C4-2B (cell line): ENCODE results near the gene CACNB4.
"Not testable (repeated sequence)": the region's sequence is repeated elsewhere in the genome, so short reads cannot be mapped to it uniquely, and the experiment has no call there.

ENCODE experiments used
- H3K27ac ChIP-seq: fragments of 450-650 bp; 2 replicates; pipeline ENCODE4 v1.5.1; 2017
- CTCF ChIP-seq: fragments of 450-650 bp; conservative IDR thresholded peaks from 2 replicates; pipeline ENCODE4 v1.5.1; 2017; ENCODE audit warnings: mild to moderate bottlenecking
- ZFX ChIP-seq: fragments of 450-650 bp; IDR thresholded peaks from 2 replicates; pipeline ENCODE4 v1.6.1; 2017

CACNB4 gene

GRCh38 chr2:152015552-152015951 lies 83.3 kb downstream of the CACNB4 start:
- TF ChIP-seq CTCF (no peak), ZFX (no peak)
- H3K27ac ChIP-seq = no peak overlapping the region

GRCh38 chr2:152012697-152013096 lies 86.1 kb downstream of the CACNB4 start:
- TF ChIP-seq CTCF (no peak), ZFX (no peak)
- H3K27ac ChIP-seq = no peak overlapping the region

- TF ChIP-seq ZFX (no peak), CTCF (no peak)
Measured at GRCh38 chr2:152011724-152012123, 87.1 kb downstream of the CACNB4 start.

GRCh38 chr2:152005607-152006006 lies 93.2 kb downstream of the CACNB4 start:
- no peak for TF ChIP-seq CTCF
- no peak for TF ChIP-seq ZFX

More at GRCh38 chr2:152011724-152012123, 87.1 kb downstream of the CACNB4 start:
- no peak overlapping the region for H3K27ac ChIP-seq

GRCh38 chr2:152003283-152003682 lies 95.6 kb downstream of the CACNB4 start:
- H3K27ac ChIP-seq = not testable (repeated sequence)

More at GRCh38 chr2:152005607-152006006, 93.2 kb downstream of the CACNB4 start:
- H3K27ac ChIP-seq = no peak overlapping the region

- TF ChIP-seq CTCF = peak; percentile 90
- no peak for TF ChIP-seq ZFX
- no peak overlapping the region for H3K27ac ChIP-seq
Measured at GRCh38 chr2:151999053-151999452, 99.8 kb downstream of the CACNB4 start.

GRCh38 chr2:151996243-151997003 lies 102.4 kb downstream of the CACNB4 start:
- TF ChIP-seq ZFX = no peak
- no peak for TF ChIP-seq CTCF
- H3K27ac ChIP-seq = no peak overlapping the region

GRCh38 chr2:151995161-151995557 lies 103.7 kb downstream of the CACNB4 start:
- no peak overlapping the region for H3K27ac ChIP-seq
- TF ChIP-seq ZFX (no peak), CTCF (no peak)

GRCh38 chr2:151994178-151994577 lies 104.7 kb downstream of the CACNB4 start:
- not testable (repeated sequence) for H3K27ac ChIP-seq
